ENCODE results near the gene CAMK2A. TPM values are rescaled to one million over a fixed set of nuclear protein-coding genes. Genes with fewer than 3 reads are reported as not detected.

CAMK2A gene
- total RNA-seq, 2 experiments from 2014 or later = not detected

DNA sequence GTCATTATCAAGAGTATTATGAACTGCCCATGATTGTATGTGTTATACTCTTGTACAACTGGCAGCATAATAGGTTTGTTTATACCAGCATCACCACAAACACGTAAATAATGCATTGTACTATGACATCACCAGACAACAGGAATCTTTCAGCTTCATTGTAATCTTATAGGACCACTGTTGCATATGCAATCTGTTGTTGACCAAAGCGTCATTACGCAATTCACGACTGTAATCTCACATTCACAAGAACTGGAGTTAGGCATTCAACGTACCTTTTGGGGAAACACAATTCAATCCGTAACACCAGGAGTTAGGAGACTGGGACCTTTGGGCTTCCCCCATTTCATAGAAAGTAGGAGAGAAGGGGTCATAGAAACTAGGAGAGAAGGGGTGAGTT, 33.5 kb upstream of the CAMK2A start:
- H3K4me1 Mint-ChIP-seq (ENCODE audit: low read depth) = peaks cover 4% of the 10 kb centered on the region
- no peak for DNase-seq
- ChIA-PET POLR2A (no interaction called here), CTCF (no interaction called here)
- H3K27me3 Mint-ChIP-seq = no peaks in the 10 kb centered on the region
- H3K36me3 Mint-ChIP-seq = no peaks in the 10 kb centered on the region
- H3K9me3 Mint-ChIP-seq = peaks cover 2% of the 10 kb centered on the region
- intact Hi-C loops (cut with micrococcal nuclease) = no loop called here
- no peak overlapping the region for H3K4me3 Mint-ChIP-seq
- no peak overlapping the region for H3K27ac Mint-ChIP-seq

DNA sequence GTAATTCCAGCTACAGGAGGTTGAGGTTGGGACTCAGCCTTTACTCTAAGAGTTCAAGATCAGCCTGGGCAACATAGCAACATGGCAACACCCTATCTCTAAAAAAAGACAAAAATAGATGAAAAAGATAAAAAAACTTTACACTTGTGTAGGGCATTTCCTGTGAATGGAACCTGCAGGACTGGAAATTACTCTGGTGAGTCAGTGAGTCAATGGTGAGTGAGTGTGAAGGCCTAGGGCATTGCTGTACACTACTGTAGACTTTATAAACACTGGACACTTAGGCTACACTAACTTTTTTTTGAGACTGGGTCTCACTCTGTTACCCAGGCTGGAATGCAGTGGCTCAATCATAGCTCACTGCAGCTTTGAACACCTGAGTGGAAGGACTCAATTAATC, 32.6 kb upstream of the CAMK2A start:
- POLR2A ChIA-PET = no interaction called here
- Mint-ChIP-seq H3K4me1 (ENCODE audit: low read depth) (peaks cover 4% of the 10 kb centered on the region), H3K4me3 (no peak overlapping the region), H3K9me3 (peaks cover 2% of the 10 kb centered on the region), H3K27me3 (no peaks in the 10 kb centered on the region), H3K36me3 (no peaks in the 10 kb centered on the region), H3K27ac (no peak overlapping the region)
- CTCF ChIA-PET = no interaction called here
- DNase-seq = no peak
- intact Hi-C loops (cut with micrococcal nuclease) = no loop called here

DNA sequence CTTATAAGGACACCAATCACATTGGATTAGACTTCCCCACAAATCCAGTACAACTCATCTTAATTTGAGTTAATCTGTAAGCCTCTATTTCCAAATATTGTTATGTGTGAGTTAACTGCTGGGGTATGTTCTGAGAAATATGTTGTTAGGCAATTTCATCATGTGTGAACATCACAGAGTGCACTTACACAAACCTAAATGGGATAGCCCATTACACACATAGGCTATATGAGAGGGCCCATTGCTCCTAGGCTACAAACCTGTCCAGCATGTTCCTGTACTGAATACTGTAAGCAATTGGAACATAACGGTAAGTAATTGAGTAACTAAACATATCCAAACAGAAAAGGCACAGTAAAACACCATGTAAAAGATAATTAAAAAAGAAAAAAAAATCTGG, 32.2 kb upstream of the CAMK2A start:
- Mint-ChIP-seq H3K4me1 (ENCODE audit: low read depth) (peaks cover 4% of the 10 kb centered on the region), H3K4me3 (no peak overlapping the region), H3K27ac (no peak overlapping the region), H3K36me3 (no peaks in the 10 kb centered on the region), H3K27me3 (no peaks in the 10 kb centered on the region), H3K9me3 (peaks cover 2% of the 10 kb centered on the region)
- intact Hi-C loops (cut with micrococcal nuclease) = no loop called here
- ChIA-PET CTCF (no interaction called here), POLR2A (no interaction called here)
- DNase-seq = no peak

DNA sequence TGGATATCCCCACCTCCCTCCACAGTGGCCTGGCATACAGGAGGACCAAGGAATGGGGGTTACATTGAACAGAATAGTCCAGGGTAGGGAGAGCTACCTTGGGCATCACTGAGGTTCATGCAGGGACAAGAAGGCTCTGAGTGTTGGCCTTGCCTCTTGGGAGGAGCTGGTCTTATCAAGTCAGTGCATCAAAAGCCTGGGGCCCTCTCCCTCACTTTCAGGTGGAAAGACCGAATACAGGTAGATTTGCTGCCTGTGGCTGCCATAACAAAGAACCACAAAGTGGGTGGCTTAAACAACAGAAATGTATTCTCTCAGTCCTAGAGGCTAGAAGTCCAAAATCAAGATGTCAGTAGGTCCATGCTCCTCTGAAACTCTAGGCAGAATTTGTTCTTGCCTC, 31.6 kb upstream of the CAMK2A start:
- POLR2A ChIA-PET = no interaction called here
- H3K4me1 Mint-ChIP-seq (ENCODE audit: low read depth) = peaks cover 4% of the 10 kb centered on the region
- no peaks in the 10 kb centered on the region for H3K27me3 Mint-ChIP-seq
- H3K36me3 Mint-ChIP-seq = no peaks in the 10 kb centered on the region
- no peak for DNase-seq
- intact Hi-C loops (cut with micrococcal nuclease) = no loop called here
- no peak overlapping the region for H3K27ac Mint-ChIP-seq
- H3K9me3 Mint-ChIP-seq = peaks cover 2% of the 10 kb centered on the region
- H3K4me3 Mint-ChIP-seq = no peak overlapping the region
- CTCF ChIA-PET = no interaction called here

DNA sequence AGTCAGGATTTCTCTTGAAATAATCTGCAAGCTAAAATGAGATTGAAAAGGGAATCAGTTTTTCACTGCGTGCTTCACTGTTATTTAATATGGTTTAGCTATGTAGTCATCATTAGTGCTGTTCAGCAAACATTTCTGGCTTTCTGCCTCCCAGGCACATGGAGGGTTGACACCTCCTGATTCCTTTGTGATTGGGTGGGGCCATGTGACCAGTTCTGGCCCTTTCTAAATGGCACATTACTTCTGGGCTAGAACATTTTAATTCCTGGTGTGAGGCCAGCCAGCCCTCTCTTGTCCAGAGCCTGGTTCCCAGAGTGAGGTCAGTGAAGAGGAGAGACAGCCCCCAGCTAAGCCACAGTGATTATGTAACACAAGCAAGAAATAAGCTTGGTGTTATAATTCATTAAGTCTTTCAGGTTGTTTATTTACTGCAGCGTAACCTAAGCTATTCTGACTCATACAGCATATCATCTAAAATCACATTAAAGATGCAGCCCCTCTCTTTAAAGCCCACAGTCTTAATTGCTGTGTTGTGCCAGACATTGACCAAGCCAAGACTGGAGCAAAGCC, 30.6 kb upstream of the CAMK2A start:
- intact Hi-C loops (cut with micrococcal nuclease) = no loop called here
- Mint-ChIP-seq H3K9me3 (peaks cover 2% of the 10 kb centered on the region), H3K4me1 (ENCODE audit: low read depth) (peaks cover 4% of the 10 kb centered on the region), H3K4me3 (no peak overlapping the region), H3K36me3 (no peaks in the 10 kb centered on the region), H3K27ac (no peak overlapping the region), H3K27me3 (no peaks in the 10 kb centered on the region)
- ChIA-PET POLR2A (no interaction called here), CTCF (interaction anchor here (1.3 kb wide), 1 partner anchor 8 kb away, joined by 4 read pairs; no protein-coding TSS in a partner anchor)
- no peak for DNase-seq

DNA sequence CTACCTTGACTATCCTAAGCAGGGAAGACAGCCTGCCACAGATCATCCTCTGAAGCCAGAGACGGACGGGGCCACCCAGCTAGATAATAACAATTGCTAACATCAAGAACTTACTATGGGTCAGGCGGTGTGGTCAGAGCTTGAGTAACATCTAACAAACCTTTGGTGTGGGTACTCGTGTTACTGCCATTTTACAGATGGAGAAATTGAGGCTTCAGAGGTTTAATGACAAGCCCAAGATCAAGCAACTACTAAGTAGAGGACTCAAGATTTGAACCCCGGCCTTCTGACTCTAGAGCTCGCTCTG, 29.9 kb upstream of the CAMK2A start:
- no peak overlapping the region for H3K27ac Mint-ChIP-seq
- H3K9me3 Mint-ChIP-seq = peaks cover 2% of the 10 kb centered on the region
- H3K4me3 Mint-ChIP-seq = no peak overlapping the region
- H3K27me3 Mint-ChIP-seq = no peaks in the 10 kb centered on the region
- DNase-seq = no peak
- H3K4me1 Mint-ChIP-seq (ENCODE audit: low read depth) = peaks cover 4% of the 10 kb centered on the region
- ChIA-PET CTCF (interaction anchor here (1.3 kb wide), 1 partner anchor 9 kb away, joined by 4 read pairs; no protein-coding TSS in a partner anchor), POLR2A (no interaction called here)
- H3K36me3 Mint-ChIP-seq = no peaks in the 10 kb centered on the region
- intact Hi-C loops (cut with micrococcal nuclease) = no loop called here

DNA sequence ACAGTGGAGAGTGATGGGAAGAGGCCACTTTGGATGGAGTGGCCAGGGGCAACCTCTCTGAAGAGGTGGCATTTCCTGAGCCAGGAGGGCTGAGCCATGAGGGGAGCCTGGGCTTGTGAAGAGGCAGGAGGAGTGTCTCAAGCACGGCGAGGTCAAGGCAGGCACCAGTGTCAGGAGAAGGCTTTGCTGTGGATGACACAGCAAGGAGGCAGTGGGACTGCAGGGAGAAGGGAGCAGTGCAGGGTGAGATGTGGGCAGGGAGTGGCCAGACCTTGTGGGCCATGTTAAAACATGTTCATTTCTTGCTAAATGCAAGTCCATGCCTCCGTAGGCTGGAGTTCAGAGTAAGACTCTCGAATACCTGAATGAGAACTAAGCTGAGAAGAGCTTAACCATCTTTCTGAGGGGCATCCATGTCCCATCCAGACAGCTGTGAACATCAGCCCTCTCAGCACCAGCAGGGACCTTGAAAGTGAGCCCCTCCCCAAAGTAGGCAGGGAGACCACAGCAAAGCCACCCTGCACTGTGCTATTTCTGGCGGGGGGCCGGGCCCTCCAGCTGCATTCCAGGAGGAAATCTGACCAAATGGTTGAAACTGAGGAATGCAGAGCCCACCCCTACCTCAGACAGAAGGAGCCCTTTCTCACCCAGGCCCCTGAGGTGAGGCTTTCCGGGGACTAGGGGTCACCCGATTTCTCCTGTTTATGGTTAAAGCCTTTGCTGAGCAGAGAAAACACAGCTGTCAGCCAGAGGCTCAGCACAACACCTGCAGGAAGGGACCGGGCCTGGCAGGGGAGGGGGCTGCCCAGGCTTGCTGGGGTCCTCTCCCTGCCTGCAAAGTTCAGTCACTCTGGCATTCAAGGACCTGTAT, 29.3 kb upstream of the CAMK2A start:
- no peak for DNase-seq
- ChIA-PET POLR2A (no interaction called here), CTCF (interaction anchor here (1.3 kb wide), 1 partner anchor 9 kb away, joined by 4 read pairs; no protein-coding TSS in a partner anchor)
- no peaks in the 10 kb centered on the region for H3K36me3 Mint-ChIP-seq
- H3K27ac Mint-ChIP-seq = no peak overlapping the region
- no peaks in the 10 kb centered on the region for H3K27me3 Mint-ChIP-seq
- H3K4me3 Mint-ChIP-seq = no peak overlapping the region
- H3K4me1 Mint-ChIP-seq (ENCODE audit: low read depth) = peaks cover 4% of the 10 kb centered on the region
- H3K9me3 Mint-ChIP-seq = peaks cover 2% of the 10 kb centered on the region
- intact Hi-C loops (cut with micrococcal nuclease) = no loop called here

DNA sequence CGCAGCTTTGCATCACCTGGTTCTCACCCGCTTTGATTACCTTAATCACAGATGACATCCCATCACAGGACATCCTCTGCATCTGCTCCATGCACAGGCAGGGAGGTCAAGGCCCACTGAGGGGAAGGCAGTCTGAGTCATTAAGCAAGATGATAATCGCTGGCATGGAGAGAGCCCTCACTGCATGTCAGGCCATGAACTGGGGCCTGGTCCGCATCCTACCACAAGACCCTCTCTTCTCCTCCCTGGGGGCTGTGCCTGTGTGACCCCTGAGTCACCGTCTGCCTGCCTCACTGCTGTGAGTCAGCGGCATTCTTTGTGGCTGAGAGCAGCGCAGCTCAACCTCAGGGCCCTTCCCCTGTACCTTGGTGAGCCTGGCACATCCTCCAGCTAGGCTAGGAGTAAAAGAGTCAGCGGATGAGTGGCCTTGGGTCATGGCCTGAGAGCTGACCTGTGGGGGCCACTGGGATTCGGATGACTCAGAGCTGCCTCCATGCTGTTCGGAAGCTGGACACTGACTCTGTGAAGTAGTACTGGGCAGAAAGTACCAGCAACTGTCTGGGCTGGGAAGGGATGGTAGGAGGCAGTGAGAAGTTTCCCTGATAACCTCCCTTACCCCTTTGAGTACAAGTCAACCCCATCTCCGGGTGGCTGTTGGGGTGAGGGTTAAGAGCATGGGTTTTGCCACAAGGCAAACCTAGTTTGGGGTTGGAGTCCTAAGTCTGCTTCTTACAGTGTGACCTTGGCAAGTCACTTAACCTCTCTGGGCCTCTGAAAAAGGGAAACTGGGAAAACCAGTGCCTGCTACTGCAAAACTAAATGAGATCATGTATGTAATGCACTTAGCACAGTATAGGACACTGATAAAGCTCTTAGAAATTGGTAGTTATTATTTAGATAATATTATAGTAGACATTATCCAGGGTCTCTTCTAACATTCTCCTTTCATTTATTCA, 27.8 kb upstream of the CAMK2A start:
- Mint-ChIP-seq H3K9me3 (peaks cover 2% of the 10 kb centered on the region), H3K4me3 (no peak overlapping the region), H3K4me1 (ENCODE audit: low read depth) (peaks cover 4% of the 10 kb centered on the region), H3K27me3 (peaks cover 4% of the 10 kb centered on the region), H3K36me3 (no peaks in the 10 kb centered on the region), H3K27ac (no peak overlapping the region)
- ChIA-PET POLR2A (no interaction called here), CTCF (no interaction called here)
- intact Hi-C loops (cut with micrococcal nuclease) = no loop called here
- DNase-seq = peak; percentile 22

DNA sequence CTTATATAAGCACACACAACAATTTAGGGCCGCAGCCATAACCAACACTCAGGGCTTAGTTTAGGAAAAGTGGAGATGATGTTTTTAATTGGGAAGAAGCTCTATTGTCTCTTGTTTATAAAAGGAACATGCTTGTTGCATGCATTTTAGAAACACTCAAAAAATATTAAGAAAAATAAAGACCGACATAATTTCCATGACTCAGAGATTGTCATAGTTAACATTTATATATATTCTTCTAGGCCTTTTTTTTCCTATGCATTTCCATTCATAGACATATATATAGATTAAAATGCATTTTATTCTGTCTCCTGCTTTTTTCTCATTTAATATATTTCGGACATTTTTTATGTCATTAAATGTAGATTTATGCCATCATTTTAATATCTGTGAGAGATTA, 26.7 kb upstream of the CAMK2A start:
- ChIA-PET CTCF (no interaction called here), POLR2A (no interaction called here)
- H3K4me1 Mint-ChIP-seq (ENCODE audit: low read depth) = no peaks in the 10 kb centered on the region
- DNase-seq = no peak
- H3K9me3 Mint-ChIP-seq = no peaks in the 10 kb centered on the region
- intact Hi-C loops (cut with micrococcal nuclease) = no loop called here
- H3K4me3 Mint-ChIP-seq = no peak overlapping the region
- H3K27me3 Mint-ChIP-seq = peaks cover 4% of the 10 kb centered on the region
- no peaks in the 10 kb centered on the region for H3K36me3 Mint-ChIP-seq
- H3K27ac Mint-ChIP-seq = no peak overlapping the region

DNA sequence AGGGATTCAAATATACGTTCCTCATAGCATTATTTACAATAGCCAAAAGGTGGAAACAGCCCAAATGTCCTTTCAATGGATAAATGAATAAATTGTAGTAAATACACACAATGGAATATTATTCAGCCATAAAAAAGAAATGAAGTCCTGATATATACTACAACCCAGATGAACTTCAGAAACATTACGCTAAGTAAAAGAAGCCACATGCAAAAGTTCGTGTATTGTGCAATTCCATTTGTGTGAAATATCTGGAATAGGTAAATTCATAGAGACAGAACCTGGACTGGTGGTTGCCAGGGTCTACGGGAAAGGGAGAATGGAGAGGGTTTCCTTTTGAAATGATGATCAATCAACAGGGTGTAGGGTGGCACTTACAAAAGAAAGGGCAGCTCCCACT, 25.7 kb upstream of the CAMK2A start:
- POLR2A ChIA-PET = no interaction called here
- CTCF ChIA-PET = no interaction called here
- no peaks in the 10 kb centered on the region for H3K9me3 Mint-ChIP-seq
- intact Hi-C loops (cut with micrococcal nuclease) = no loop called here
- H3K36me3 Mint-ChIP-seq = no peaks in the 10 kb centered on the region
- no peak overlapping the region for H3K4me3 Mint-ChIP-seq
- DNase-seq = no peak
- no peak overlapping the region for H3K27ac Mint-ChIP-seq
- H3K27me3 Mint-ChIP-seq = peaks cover 4% of the 10 kb centered on the region
- H3K4me1 Mint-ChIP-seq (ENCODE audit: low read depth) = no peaks in the 10 kb centered on the region

DNA sequence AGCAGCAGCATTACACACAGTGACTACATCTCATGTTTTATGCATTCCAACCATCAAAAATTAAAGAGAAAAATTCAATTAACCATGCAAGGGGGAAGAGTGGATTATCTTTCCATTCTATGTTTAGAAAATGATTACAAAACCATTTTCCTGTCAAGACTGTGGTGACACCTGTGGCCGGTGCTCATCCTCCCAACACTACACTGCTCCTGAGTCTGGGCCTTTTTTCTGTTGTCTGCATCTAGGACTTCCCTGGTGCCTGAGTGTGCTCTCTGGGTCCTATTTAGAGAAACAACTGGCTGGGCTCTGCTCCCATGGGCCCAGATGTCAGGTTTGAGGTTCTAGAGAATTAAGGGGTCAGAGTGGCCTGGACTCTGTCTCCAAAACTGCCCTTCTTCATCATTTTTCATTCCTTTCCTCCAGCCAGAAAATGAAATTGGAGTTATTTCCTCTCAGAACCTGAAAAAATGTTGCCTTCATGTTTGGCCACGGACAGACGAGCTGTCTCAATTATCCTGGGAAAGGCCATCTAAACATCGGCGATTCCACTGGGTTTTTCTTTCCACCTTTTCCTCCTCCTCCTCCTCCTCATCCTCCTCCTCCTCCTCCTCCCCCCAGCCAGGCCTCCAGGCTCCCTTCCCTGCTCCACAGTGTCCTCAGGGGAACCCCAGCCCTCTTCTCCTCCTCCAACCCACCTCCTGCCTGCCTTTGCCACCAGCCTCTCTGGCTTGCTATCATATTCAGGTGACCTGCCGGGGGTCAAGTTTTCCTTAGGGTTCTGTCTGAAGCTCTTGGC, 24.5 kb upstream of the CAMK2A start:
- intact Hi-C loops (cut with micrococcal nuclease) = loop anchor here (5.0 kb wide), 1 partner anchor 37 kb away; no protein-coding TSS in a partner anchor
- Mint-ChIP-seq H3K4me1 (ENCODE audit: low read depth) (no peaks in the 10 kb centered on the region), H3K27me3 (peaks cover 4% of the 10 kb centered on the region), H3K36me3 (no peaks in the 10 kb centered on the region), H3K4me3 (no peak overlapping the region), H3K27ac (no peak overlapping the region), H3K9me3 (no peaks in the 10 kb centered on the region)
- POLR2A ChIA-PET = no interaction called here
- no peak for DNase-seq
- CTCF ChIA-PET = no interaction called here

DNA sequence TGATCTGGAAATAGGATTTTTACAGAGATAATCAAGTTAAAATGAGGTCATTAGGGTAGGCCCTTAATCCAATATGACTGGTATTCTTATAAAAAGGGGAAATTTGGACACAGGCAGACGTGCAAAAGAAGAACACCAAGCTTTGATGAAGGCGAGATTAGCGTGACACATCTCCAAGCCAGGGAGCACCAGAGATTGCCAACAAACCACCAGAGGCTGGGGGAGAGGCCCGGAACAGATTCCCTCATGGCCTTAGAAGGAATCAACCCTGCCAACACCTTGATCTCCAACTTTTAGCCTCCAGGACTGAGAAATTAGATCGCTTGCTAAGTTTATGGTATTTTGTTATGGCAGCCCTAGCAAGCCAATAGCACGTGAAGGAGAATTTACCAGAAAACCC, 23.9 kb upstream of the CAMK2A start:
- POLR2A ChIA-PET = no interaction called here
- intact Hi-C loops (cut with micrococcal nuclease) = loop anchor here (5.0 kb wide), 1 partner anchor 36 kb away; no protein-coding TSS in a partner anchor
- no peak for DNase-seq
- no peaks in the 10 kb centered on the region for H3K9me3 Mint-ChIP-seq
- no peaks in the 10 kb centered on the region for H3K36me3 Mint-ChIP-seq
- no peaks in the 10 kb centered on the region for H3K4me1 Mint-ChIP-seq (ENCODE audit: low read depth)
- no peak overlapping the region for H3K4me3 Mint-ChIP-seq
- H3K27ac Mint-ChIP-seq = no peak overlapping the region
- CTCF ChIA-PET = no interaction called here
- H3K27me3 Mint-ChIP-seq = peaks cover 4% of the 10 kb centered on the region

Data from activated CD4-positive, alpha-beta memory T cell treated with anti-CD3 and anti-CD28 coated beads for 36 hours (primary cell).